HepG2 (cell line): ENCODE measurements around the gene KMT2B. TPM values are rescaled to one million over a fixed set of nuclear protein-coding genes. Genes with fewer than 3 reads are reported as not detected.

ENCODE experiments used
- JARID2 ChIP-seq: sonication (generic); formaldehyde crosslinking; IDR thresholded peaks from 2 replicates; pipeline ENCODE4 v1.8.1; 2023; ENCODE audit warnings: missing genetic modification reagents, inconsistent platforms; ENCODE audit not compliant: insufficient replicate concordance
- JUN ChIP-seq: sonication (generic); formaldehyde crosslinking; IDR thresholded peaks from 2 replicates; pipeline ENCODE4 v1.4.0; 2020; ENCODE audit warnings: mild to moderate bottlenecking, missing genetic modification reagents
- PPARG ChIP-seq: conservative IDR thresholded peaks from 2 replicates; pipeline ENCODE4 v1.6.1; 2016; ENCODE audit warnings: missing biosample characterization, missing genetic modification reagents
- SNAI1 ChIP-seq: sonication (generic); formaldehyde crosslinking; IDR thresholded peaks from 2 replicates; pipeline ENCODE4 v1.5.0; 2020; ENCODE audit warnings: mild to moderate bottlenecking, missing genetic modification reagents, borderline replicate concordance
- STAT5B ChIP-seq: sonication (generic); formaldehyde crosslinking; IDR thresholded peaks from 2 replicates; pipeline ENCODE4 v1.4.0; 2020; ENCODE audit warnings: missing genetic modification reagents
- ZBTB21 ChIP-seq: sonication (generic); formaldehyde crosslinking; IDR thresholded peaks from 2 replicates; pipeline ENCODE4 v1.4.0; 2020; ENCODE audit warnings: missing genetic modification reagents
- ZNF12 ChIP-seq: sonication (generic); formaldehyde crosslinking; IDR thresholded peaks from 2 replicates; pipeline ENCODE4 v1.5.0; 2020; ENCODE audit warnings: missing genetic modification reagents
- ZNF205 ChIP-seq: IDR thresholded peaks from 2 replicates; pipeline ENCODE4 v1.6.1; 2018; ENCODE audit warnings: missing biosample characterization, missing genetic modification reagents
- ZNF646 ChIP-seq: sonication (generic); formaldehyde crosslinking; IDR thresholded peaks from 2 replicates; pipeline ENCODE4 v1.9.0; 2021; ENCODE audit warnings: mild to moderate bottlenecking, missing genetic modification reagents
- ZNF724P ChIP-seq: sonication (generic); formaldehyde crosslinking; IDR thresholded peaks from 2 replicates; pipeline ENCODE4 v1.8.0; 2022; ENCODE audit warnings: missing genetic modification reagents, borderline replicate concordance
- ZNF773 ChIP-seq: sonication (generic); formaldehyde crosslinking; IDR thresholded peaks from 2 replicates; pipeline ENCODE4 v1.4.0; 2020; ENCODE audit warnings: missing genetic modification reagents, borderline replicate concordance
- ZSCAN25 ChIP-seq: sonication (generic); formaldehyde crosslinking; IDR thresholded peaks from 2 replicates; pipeline ENCODE4 v1.8.0; 2022; ENCODE audit warnings: mild to moderate bottlenecking, missing genetic modification reagents
- ZZZ3 ChIP-seq: sonication (generic); formaldehyde crosslinking; IDR thresholded peaks from 2 replicates; pipeline ENCODE4 v1.4.0; 2020; ENCODE audit warnings: missing genetic modification reagents, mild to moderate bottlenecking, borderline replicate concordance
- polyA plus RNA-seq, 8 experiments: library from polyadenylated mRNA; depleted of rRNA in 3 of 8; stranded (reverse) in 7 of 8; unstranded in 1 of 8; fragments of >200 nt; fragmentation: Illumina TruSeq in 4 of 8; extraction: Trizol in 4 of 8; gene quantifications; 2 replicates each; pipeline versions ENCODE4 v1.2.1 to v1.2.3, GENCODE V29; 2011 to 2016; ENCODE audit warnings: low read depth in 4 of 8, missing spikeins in 1 of 8, mixed read lengths in 1 of 8; ENCODE audit not compliant: insufficient read depth in 1 of 8
- total RNA-seq, 5 experiments: library from RNA; depleted of rRNA; stranded (reverse); fragments of >200 nt; fragmentation: Illumina TruSeq; extraction: Trizol; gene quantifications; 2 replicates each; pipeline ENCODE4 v1.2.3, GENCODE V29; 2016; ENCODE audit warnings: low read depth in 1 of 5
- TF ChIP-seq, protein P1 (sequence below): fragments of 450-650 bp; IDR thresholded peaks from 2 replicates; pipeline ENCODE4 v1.6.1; 2017
- TF ChIP-seq, protein P2 (sequence below), 2 experiments: sonication (generic) in 1 of 2; formaldehyde crosslinking in 1 of 2; IDR thresholded peaks; 2 replicates each; pipeline versions ENCODE4 v1.6.1 to v1.9.0; 2014 to 2022; ENCODE audit warnings: antibody characterized with exemption in 1 of 2, borderline replicate concordance in 1 of 2, inconsistent platforms in 1 of 2, low read depth in 1 of 2, missing genetic modification reagents in 1 of 2

Gene KMT2B
- total and polyA plus RNA-seq, 2 of the 13 experiments (the other 11 are each of a cell fraction or from before 2014, with no cell fraction given), result 6.2 to 16.9 TPM

GRCh38 chr19:35748106-35749020 is 30.6 kb downstream of the KMT2B start, which contains the start of gene LIN37 (continued):
- no peak for TF ChIP-seq JUN
- TF ChIP-seq ZNF205, result 0 out of 2 replicates have a peak, but pooled peaks have one; percentile 38
- TF ChIP-seq ZSCAN25, result no peak
- TF ChIP-seq SNAI1 (CRISPR knock-in tag), result no peak
- TF ChIP-seq PPARG (CRISPR knock-in tag), result no peak; the same call in 1 of the 2 replicates
- TF ChIP-seq, protein P1, sequence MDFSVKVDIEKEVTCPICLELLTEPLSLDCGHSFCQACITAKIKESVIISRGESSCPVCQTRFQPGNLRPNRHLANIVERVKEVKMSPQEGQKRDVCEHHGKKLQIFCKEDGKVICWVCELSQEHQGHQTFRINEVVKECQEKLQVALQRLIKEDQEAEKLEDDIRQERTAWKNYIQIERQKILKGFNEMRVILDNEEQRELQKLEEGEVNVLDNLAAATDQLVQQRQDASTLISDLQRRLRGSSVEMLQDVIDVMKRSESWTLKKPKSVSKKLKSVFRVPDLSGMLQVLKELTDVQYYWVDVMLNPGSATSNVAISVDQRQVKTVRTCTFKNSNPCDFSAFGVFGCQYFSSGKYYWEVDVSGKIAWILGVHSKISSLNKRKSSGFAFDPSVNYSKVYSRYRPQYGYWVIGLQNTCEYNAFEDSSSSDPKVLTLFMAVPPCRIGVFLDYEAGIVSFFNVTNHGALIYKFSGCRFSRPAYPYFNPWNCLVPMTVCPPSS, result no peak
- TF ChIP-seq ZBTB21, result no peak
- peak; percentile 73; the same call in 1 of the 2 replicates for TF ChIP-seq ZZZ3 (CRISPR knock-in tag)
- no peak for TF ChIP-seq JARID2 (CRISPR knock-in tag)
- no peak for TF ChIP-seq STAT5B (CRISPR knock-in tag)
- TF ChIP-seq ZNF12 (CRISPR knock-in tag), result no peak
- no peak for TF ChIP-seq ZNF646 (CRISPR knock-in tag)
- TF ChIP-seq, protein P2, sequence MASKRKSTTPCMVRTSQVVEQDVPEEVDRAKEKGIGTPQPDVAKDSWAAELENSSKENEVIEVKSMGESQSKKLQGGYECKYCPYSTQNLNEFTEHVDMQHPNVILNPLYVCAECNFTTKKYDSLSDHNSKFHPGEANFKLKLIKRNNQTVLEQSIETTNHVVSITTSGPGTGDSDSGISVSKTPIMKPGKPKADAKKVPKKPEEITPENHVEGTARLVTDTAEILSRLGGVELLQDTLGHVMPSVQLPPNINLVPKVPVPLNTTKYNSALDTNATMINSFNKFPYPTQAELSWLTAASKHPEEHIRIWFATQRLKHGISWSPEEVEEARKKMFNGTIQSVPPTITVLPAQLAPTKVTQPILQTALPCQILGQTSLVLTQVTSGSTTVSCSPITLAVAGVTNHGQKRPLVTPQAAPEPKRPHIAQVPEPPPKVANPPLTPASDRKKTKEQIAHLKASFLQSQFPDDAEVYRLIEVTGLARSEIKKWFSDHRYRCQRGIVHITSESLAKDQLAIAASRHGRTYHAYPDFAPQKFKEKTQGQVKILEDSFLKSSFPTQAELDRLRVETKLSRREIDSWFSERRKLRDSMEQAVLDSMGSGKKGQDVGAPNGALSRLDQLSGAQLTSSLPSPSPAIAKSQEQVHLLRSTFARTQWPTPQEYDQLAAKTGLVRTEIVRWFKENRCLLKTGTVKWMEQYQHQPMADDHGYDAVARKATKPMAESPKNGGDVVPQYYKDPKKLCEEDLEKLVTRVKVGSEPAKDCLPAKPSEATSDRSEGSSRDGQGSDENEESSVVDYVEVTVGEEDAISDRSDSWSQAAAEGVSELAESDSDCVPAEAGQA (IDR thresholded peaks at IDR 0.05; ENCODE audit: low read depth), result peak; percentile 56; the same call in 1 of the 2 replicates
- TF ChIP-seq, protein P2 (CRISPR knock-in tag; IDR thresholded peaks at IDR 0.05; ENCODE audit: borderline replicate concordance), result no peak
- no peak for TF ChIP-seq ZNF724P (CRISPR knock-in tag)
- TF ChIP-seq ZNF773 (CRISPR knock-in tag), result no peak
